Activated CD4-positive, alpha-beta T cell treated with anti-CD3 and anti-CD28 coated beads for 48 hours (primary cell): ENCODE results near the gene UBTD1.
"Not testable (repeated sequence)": the region's sequence is repeated elsewhere in the genome, so short reads cannot be mapped to it uniquely, and the experiment has no call there.

ENCODE experiments used
- DNase-seq: peaks from one replicate; pipeline ENCODE4 v3.0.0-alpha.2; 2020

The UBTD1 gene

GRCh38 chr10:97540669-97541500 is 42.2 kb downstream of the UBTD1 start:
- DNase-seq, result no peak

- DNase-seq, result peak; percentile 62
Observed at GRCh38 chr10:97542169-97543024, 43.7 kb downstream of the UBTD1 start.

GRCh38 chr10:97543025-97543546 is 44.4 kb downstream of the UBTD1 start:
- peak; percentile 79 for DNase-seq

GRCh38 chr10:97546456-97547270 is 47.9 kb downstream of the UBTD1 start:
- no peak for DNase-seq

- no peak for DNase-seq
Observed at GRCh38 chr10:97547271-97547600, 48.5 kb downstream of the UBTD1 start.

- DNase-seq, result no peak
Observed at GRCh38 chr10:97547962-97548361, 49.2 kb downstream of the UBTD1 start.

- DNase-seq, result no peak
Observed at GRCh38 chr10:97548828-97549455, 50.2 kb downstream of the UBTD1 start.

GRCh38 chr10:97549587-97550322 is 51.0 kb downstream of the UBTD1 start:
- DNase-seq, result no peak

- no peak for DNase-seq
Observed at GRCh38 chr10:97550336-97551149, 51.8 kb downstream of the UBTD1 start.

GRCh38 chr10:97551271-97551670 is 52.5 kb downstream of the UBTD1 start:
- no peak for DNase-seq

GRCh38 chr10:97553575-97554031 is 54.9 kb downstream of the UBTD1 start:
- peak; percentile 73 for DNase-seq

GRCh38 chr10:97554336-97554735 is 55.6 kb downstream of the UBTD1 start:
- DNase-seq, result not testable (repeated sequence)

- DNase-seq, result not testable (repeated sequence)
Observed at GRCh38 chr10:97555541-97555940, 56.8 kb downstream of the UBTD1 start.

GRCh38 chr10:97560731-97561381 is 62.1 kb downstream of the UBTD1 start:
- not testable (repeated sequence) for DNase-seq

GRCh38 chr10:97561386-97562077 is 62.8 kb downstream of the UBTD1 start:
- not testable (repeated sequence) for DNase-seq

- DNase-seq, result not testable (repeated sequence)
Observed at GRCh38 chr10:97562329-97562728, 63.6 kb downstream of the UBTD1 start.

- DNase-seq, result no peak
Observed at GRCh38 chr10:97563337-97563736, 64.6 kb downstream of the UBTD1 start.

GRCh38 chr10:97564776-97565175 is 66.1 kb downstream of the UBTD1 start:
- no peak for DNase-seq

GRCh38 chr10:97566336-97566996 is 67.7 kb downstream of the UBTD1 start:
- no peak for DNase-seq
